GM21526 (cell line): Measurements from ENCODE around the gene POR.

Source experiments
- ATAC-seq: cut with Tn5 transposase; IDR thresholded peaks from one replicate; pipeline ENCODE4 v1.9.1; 2021; ENCODE audit warnings: moderate library complexity; ENCODE audit not compliant: unreplicated experiment, low FRiP score

POR gene

DNA sequence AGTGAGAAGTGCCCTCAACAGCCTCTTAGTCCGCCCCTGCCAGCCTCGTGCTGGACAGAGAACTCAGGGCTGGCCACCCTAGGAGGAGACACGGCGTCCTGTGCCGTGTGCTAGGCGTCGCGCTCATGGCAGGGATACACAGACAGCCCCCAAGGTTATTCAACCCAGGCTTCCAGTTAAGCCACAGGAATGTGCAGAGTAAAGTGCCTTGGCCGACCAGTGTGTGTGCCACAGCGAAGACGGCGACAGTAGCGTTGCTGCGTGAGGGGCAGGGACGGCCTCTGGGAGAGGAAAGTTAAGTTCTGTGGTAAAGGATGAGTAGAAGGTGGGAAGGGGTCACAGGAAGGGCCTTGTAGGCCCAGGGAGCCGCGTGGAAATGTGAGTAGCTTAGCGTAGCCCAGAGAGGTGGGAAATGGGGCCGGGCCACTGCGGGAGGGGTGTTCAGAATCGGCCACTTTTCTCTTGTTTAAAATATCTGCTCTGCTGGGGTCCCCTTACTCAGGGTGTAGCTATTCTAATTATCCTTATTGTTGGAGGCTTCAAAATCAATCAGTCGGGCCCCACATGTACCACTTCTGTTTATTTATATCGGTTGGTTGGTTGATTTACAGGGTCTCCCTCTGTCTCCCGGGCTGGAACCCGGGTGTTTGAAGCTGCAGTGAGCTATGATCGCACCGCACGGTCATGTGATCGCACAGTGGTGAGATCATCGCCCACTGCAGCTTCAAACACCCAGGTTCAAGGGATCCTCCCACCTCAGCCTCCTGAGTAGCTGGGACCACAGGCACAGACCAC, 54.9 kb downstream of the POR start:
- ATAC-seq = no peak

DNA sequence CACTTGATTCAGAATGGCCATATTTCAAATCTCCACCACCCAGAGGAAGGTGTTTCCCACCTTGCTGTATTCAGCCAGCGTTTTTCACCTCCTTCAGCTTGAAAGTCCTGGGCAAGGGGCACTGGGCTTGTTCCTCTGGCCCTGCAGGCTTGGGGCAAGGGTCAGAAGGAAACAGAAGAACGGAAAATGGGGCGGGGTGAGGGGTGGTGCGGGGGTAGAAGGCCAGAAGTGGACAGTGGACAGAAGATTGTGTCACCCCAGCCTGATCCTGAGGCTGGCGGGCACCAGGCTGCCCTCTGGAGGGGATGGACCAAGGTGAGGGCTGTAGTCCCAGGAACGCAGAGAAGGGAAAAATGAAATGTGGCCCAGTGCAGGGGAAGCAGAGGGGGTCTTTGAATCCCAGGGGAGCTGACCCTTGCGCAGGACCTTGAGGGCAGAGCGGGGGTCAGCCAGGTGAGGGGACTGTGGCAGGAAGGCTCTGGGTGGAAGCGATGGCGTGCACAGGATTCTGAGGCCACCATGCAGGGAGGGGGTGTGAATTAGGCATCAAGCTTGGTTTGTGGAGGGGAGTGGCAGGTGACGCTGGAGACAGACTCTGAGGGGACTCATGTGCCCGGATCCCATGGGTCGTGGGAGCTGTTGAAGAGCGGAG, 56.5 kb downstream of the POR start:
- no peak for ATAC-seq

GRCh38 chr7:75971961-75972763, 57.2 kb downstream of the POR start:
- ATAC-seq = no peak

DNA sequence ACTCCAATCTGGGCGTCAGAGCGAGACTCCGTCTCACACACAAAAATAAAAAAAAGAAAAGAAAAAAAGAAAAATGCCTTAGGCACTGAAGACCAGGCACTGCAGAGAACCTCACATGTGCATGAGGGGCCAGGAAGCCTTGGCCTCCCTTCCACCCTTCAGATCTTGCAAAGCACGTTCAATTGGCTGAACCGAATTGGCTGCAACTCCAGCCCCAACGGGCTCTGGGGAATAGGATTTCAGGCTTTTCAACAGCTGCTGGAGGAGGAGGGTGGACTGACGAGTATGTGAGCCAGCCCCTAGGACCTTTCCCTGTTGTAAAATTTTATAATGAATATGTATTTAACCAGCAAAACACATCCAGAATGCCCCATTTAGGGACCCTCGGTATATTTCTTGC, 62.8 kb downstream of the POR start:
- ATAC-seq = no peak

DNA sequence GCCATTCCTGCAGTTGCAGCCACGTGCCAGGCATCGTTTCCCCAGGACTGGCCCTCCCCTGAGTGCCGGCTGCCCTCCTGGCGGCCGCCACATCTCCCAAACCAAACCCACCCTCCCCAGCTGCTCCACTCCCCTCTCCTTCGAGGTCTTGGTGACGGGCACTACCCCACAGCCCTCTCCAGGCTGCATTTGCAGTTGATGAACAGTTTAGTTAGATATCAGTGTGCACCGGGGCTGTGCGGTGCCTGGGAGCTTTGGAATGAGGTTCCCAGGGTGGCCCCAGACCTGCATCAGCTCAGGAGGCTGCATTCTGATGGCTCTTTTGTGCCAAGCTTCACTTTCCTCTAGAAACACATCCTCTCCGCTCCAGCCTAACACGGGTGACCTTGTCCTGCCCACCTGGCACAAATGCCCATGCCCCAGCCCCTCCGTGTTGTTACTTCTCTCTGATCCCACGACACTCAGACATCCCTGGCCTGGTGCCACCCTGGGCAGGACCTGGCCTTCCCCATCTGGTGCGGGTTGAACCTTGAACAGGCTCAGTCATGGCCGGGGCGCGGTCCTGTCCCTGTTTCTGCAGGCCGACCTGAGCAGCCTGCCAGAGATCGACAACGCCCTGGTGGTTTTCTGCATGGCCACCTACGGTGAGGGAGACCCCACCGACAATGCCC, 64.9 kb downstream of the POR start:
- no peak for ATAC-seq

- ATAC-seq = no peak
Measured at GRCh38 chr7:75980430-75981202, 65.7 kb downstream of the POR start.

- no peak for ATAC-seq
Measured at GRCh38 chr7:75981203-75981452, 66.2 kb downstream of the POR start.

- no peak for ATAC-seq
Measured at GRCh38 chr7:75981453-75982305, 66.7 kb downstream of the POR start.

DNA sequence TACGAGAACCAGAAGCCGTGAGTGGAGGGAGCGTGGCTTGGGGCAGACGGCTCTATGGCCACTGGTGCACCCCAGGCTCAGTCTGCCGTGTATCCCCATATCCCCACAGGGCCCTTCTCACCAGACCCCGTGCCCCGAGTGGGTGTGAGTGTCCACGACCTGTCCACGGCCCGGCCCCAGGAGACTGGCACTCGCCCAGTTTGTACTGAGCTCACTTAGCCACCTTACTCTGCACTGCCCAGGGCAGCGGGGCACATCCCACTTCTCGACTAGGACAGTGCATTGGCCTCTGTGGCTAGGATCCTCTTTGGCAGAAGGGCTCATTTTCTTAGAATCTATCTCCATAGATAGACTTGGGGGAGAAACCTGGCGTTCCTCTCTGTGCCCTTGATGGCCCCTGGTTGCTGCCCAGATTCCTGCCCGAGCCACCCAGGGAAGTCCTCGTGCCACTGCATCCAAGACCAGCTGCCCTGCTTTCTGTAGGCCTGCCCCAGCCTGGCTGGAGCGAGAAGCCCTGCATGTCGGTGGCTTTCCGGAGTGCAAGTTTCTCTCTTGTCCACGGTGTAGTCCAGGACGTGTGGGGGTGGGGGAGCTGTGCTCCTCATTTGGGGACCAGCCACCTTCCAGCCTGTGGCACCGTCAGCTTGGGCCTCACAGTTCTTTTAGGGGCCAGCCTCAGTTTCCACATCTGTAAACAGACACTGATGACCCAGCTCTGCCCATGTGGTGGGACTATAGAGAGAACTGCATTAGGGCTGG, 67.5 kb downstream of the POR start:
- no peak for ATAC-seq

GRCh38 chr7:75983471-75984129, 68.6 kb downstream of the POR start:
- no peak for ATAC-seq

DNA sequence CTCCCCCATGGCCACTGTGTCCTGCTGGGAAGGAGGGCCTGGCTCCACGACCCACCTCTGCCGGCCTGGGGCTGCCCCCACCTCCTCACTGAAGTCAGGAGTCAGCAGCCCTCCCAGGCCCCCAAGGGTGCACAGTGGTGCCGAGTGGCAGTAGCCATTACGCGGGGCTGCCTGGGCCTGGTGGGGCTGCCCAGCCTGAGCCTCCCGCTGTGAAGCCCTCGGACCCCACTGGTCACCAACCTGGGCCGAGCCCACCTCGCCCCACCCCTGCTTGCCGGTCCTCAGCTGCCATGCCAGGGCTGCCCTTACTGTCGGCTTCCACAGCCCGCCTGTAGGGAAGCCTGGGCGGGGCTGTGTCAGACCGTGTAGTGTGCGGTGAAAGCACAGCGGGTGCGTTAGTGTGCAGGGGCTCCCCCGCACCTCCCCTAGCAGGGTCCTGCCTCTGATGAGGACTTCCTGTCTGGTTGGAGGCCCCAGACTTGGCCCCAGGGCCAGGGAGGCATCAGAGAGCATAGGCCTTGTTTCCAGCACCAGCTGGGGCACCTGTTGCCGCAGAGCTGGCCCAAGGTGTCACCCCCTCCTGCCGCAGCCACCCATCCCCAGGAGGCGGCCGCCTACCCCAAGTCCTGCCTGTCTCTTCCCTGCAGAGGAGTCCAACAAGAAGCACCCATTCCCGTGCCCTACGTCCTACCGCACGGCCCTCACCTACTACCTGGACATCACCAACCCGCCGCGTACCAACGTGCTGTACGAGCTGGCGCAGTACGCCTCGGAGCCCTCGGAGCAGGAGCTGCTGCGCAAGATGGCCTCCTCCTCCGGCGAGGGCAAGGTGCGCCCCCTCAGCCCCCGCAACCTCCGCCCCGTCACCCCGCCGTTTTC, 69.4 kb downstream of the POR start:
- ATAC-seq = no peak

DNA sequence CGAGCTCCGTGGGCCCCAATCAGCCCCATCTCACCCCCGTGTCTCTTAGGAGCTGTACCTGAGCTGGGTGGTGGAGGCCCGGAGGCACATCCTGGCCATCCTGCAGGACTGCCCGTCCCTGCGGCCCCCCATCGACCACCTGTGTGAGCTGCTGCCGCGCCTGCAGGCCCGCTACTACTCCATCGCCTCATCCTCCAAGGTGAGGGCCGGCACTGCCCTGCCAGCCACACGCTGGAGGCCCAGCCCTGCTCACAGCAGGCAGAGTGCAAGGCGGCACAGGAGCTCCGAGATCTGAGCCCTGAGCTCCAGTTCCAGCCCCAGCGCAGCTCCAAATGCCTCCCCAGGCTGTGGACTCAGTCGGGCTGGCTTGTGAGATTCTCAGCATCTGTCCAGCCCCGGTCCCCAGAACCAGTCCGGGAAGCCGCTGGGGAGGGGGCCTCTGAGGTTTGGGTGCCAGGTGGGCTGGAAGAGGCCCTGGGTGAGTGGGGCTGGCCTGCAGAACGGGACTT, 70.1 kb downstream of the POR start:
- ATAC-seq = no peak

GRCh38 chr7:75985518-75986146, 70.7 kb downstream of the POR start:
- no peak for ATAC-seq

DNA sequence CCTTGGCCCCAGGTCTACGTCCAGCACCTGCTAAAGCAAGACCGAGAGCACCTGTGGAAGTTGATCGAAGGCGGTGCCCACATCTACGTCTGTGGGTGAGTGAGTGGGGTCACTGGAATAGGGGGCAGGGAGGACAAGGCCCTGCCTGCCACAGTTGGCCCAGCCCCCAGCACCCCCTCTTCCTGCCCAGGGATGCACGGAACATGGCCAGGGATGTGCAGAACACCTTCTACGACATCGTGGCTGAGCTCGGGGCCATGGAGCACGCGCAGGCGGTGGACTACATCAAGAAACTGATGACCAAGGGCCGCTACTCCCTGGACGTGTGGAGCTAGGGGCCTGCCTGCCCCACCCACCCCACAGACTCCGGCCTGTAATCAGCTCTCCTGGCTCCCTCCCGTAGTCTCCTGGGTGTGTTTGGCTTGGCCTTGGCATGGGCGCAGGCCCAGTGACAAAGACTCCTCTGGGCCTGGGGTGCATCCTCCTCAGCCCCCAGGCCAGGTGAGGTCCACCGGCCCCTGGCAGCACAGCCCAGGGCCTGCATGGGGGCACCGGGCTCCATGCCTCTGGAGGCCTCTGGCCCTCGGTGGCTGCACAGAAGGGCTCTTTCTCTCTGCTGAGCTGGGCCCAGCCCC, 71.3 kb downstream of the POR start:
- ATAC-seq = no peak

- no peak for ATAC-seq
Measured at GRCh38 chr7:75987026-75987804, 72.3 kb downstream of the POR start.
